HepG2 (cell line): ENCODE data around the gene DNPH1. TPM values are rescaled to one million over a fixed set of nuclear protein-coding genes. Genes with fewer than 3 reads are reported as not detected.

Experiments
- ATF7-NPFF ChIP-seq: sonication (generic); formaldehyde crosslinking; IDR thresholded peaks from 2 replicates; pipeline ENCODE4 v1.8.1; 2023; ENCODE audit warnings: mild to moderate bottlenecking, low read depth, missing genetic modification reagents, moderate library complexity
- FOXO4 ChIP-seq: sonication (generic); formaldehyde crosslinking; conservative IDR thresholded peaks from 2 replicates; pipeline ENCODE4 v1.8.1; 2023; ENCODE audit warnings: missing genetic modification reagents
- GLI4 ChIP-seq: sonication (generic); formaldehyde crosslinking; IDR thresholded peaks from 2 replicates; pipeline ENCODE4 v1.5.1; 2020; ENCODE audit warnings: missing genetic modification reagents, mild to moderate bottlenecking, moderate library complexity, borderline replicate concordance
- GPN1 ChIP-seq: sonication (generic); formaldehyde crosslinking; IDR thresholded peaks from 2 replicates; pipeline ENCODE4 v1.5.1; 2020; ENCODE audit warnings: missing genetic modification reagents, borderline replicate concordance
- HNF4G ChIP-seq, 2 experiments: sonication (generic) in 1 of 2; formaldehyde crosslinking in 1 of 2; IDR thresholded peaks; 2 replicates each; pipeline versions ENCODE4 v1.4.0 to v1.6.1; 2011 to 2020; ENCODE audit warnings: borderline replicate concordance in 2 of 2, low read depth in 2 of 2, mild to moderate bottlenecking in 2 of 2, low read length in 1 of 2, missing genetic modification reagents in 1 of 2, moderate library complexity in 1 of 2
- KDM4B ChIP-seq: sonication (generic); formaldehyde crosslinking; IDR thresholded peaks from 2 replicates; pipeline ENCODE4 v1.4.0; 2020; ENCODE audit warnings: missing genetic modification reagents
- MYC ChIP-seq: sonication (generic); formaldehyde crosslinking; IDR thresholded peaks from 2 replicates; pipeline ENCODE4 v1.9.0; 2021; ENCODE audit warnings: missing genetic modification reagents, borderline replicate concordance
- NCOA2 ChIP-seq: sonication (generic); formaldehyde crosslinking; IDR thresholded peaks from 2 replicates; pipeline ENCODE4 v1.8.0; 2022; ENCODE audit warnings: inconsistent platforms
- SP5 ChIP-seq: IDR thresholded peaks from 2 replicates; pipeline ENCODE4 v1.6.1; 2016; ENCODE audit warnings: low read depth, borderline replicate concordance
- SSRP1 ChIP-seq: IDR thresholded peaks from 2 replicates; pipeline ENCODE4 v1.6.1; 2016; ENCODE audit warnings: control low read depth
- WIZ ChIP-seq: sonication (generic); formaldehyde crosslinking; IDR thresholded peaks from 2 replicates; pipeline ENCODE4 v1.5.1; 2020; ENCODE audit warnings: mild to moderate bottlenecking, missing genetic modification reagents
- ZBTB10 ChIP-seq: sonication (generic); formaldehyde crosslinking; IDR thresholded peaks from 2 replicates; pipeline ENCODE4 v1.4.0; 2020; ENCODE audit warnings: missing genetic modification reagents, borderline replicate concordance
- ZNF136 ChIP-seq: sonication (generic); formaldehyde crosslinking; IDR thresholded peaks from 2 replicates; pipeline ENCODE4 v1.8.1; 2022; ENCODE audit warnings: low read depth, mild to moderate bottlenecking, moderate library complexity, missing genetic modification reagents
- ZNF251 ChIP-seq: sonication (generic); formaldehyde crosslinking; IDR thresholded peaks from 2 replicates; pipeline ENCODE4 v1.9.0; 2021; ENCODE audit warnings: mild to moderate bottlenecking, missing genetic modification reagents
- ZNF317 ChIP-seq: sonication (generic); formaldehyde crosslinking; IDR thresholded peaks from 2 replicates; pipeline ENCODE4 v1.5.0; 2020; ENCODE audit warnings: mild to moderate bottlenecking, missing genetic modification reagents
- ZNF354B ChIP-seq: sonication (generic); formaldehyde crosslinking; IDR thresholded peaks from 2 replicates; pipeline ENCODE4 v1.8.0; 2022; ENCODE audit warnings: mild to moderate bottlenecking, missing genetic modification reagents
- ZNF496 ChIP-seq: sonication (generic); formaldehyde crosslinking; IDR thresholded peaks from 2 replicates; pipeline ENCODE4 v1.8.1; 2023; ENCODE audit warnings: mild to moderate bottlenecking, moderate library complexity, missing genetic modification reagents; ENCODE audit not compliant: insufficient replicate concordance
- ZNF619 ChIP-seq: sonication (generic); formaldehyde crosslinking; IDR thresholded peaks from 2 replicates; pipeline ENCODE4 v1.4.0; 2020; ENCODE audit warnings: mild to moderate bottlenecking, missing genetic modification reagents
- ZNF644 ChIP-seq: IDR thresholded peaks from 2 replicates; pipeline ENCODE4 v1.6.1; 2016; ENCODE audit warnings: low read depth
- ZNF703 ChIP-seq: sonication (generic); formaldehyde crosslinking; IDR thresholded peaks from 2 replicates; pipeline ENCODE4 v1.5.1; 2020; ENCODE audit warnings: missing genetic modification reagents, mild to moderate bottlenecking, moderate library complexity, borderline replicate concordance
- ZSCAN31 ChIP-seq: sonication (generic); formaldehyde crosslinking; IDR thresholded peaks from 2 replicates; pipeline ENCODE4 v1.5.0; 2020; ENCODE audit warnings: low read depth, mild to moderate bottlenecking, missing genetic modification reagents
- polyA plus RNA-seq, 8 experiments: library from polyadenylated mRNA; depleted of rRNA in 3 of 8; stranded (reverse) in 7 of 8; unstranded in 1 of 8; fragments of >200 nt; fragmentation: Illumina TruSeq in 4 of 8; extraction: Trizol in 4 of 8; gene quantifications; 2 replicates each; pipeline versions ENCODE4 v1.2.1 to v1.2.3, GENCODE V29; 2011 to 2016; ENCODE audit warnings: low read depth in 4 of 8, missing spikeins in 1 of 8, mixed read lengths in 1 of 8; ENCODE audit not compliant: insufficient read depth in 1 of 8
- total RNA-seq, 5 experiments: library from RNA; depleted of rRNA; stranded (reverse); fragments of >200 nt; fragmentation: Illumina TruSeq; extraction: Trizol; gene quantifications; 2 replicates each; pipeline ENCODE4 v1.2.3, GENCODE V29; 2016; ENCODE audit warnings: low read depth in 1 of 5
- TF ChIP-seq, protein P1 (sequence below): IDR thresholded peaks from 2 replicates; pipeline ENCODE4 v1.6.1; 2016; ENCODE audit warnings: missing compliant biosample characterization, missing genetic modification reagents, borderline replicate concordance
- TF ChIP-seq, protein P2 (sequence below): sonication (generic); formaldehyde crosslinking; IDR thresholded peaks from 2 replicates; pipeline ENCODE4 v1.5.1; 2020; ENCODE audit warnings: missing genetic modification reagents, mild to moderate bottlenecking, borderline replicate concordance

DNPH1 gene
- total and polyA plus RNA-seq, 2 of the 13 experiments (the other 11 are each of a cell fraction or from before 2014, with no cell fraction given): 56.5 to 75.1 TPM

- TF ChIP-seq SSRP1 (CRISPR knock-in tag) (no peak), ZNF619 (CRISPR knock-in tag) (peak; percentile 58; the same call in 1 of the 2 replicates), GPN1 (CRISPR knock-in tag) (no peak), ZBTB10 (CRISPR knock-in tag) (peak; percentile 88), MYC (CRISPR knock-in tag) (peak; percentile 97), ZNF136 (CRISPR knock-in tag) (no peak), ZSCAN31 (CRISPR knock-in tag) (peak; percentile 92), KDM4B (CRISPR knock-in tag) (no peak), HNF4G (IDR thresholded peaks at IDR 0.05; ENCODE audit: borderline replicate concordance, low read depth, low read length) (peak; percentile 23; the same call in 1 of the 2 replicates), HNF4G (CRISPR knock-in tag; IDR thresholded peaks at IDR 0.05; ENCODE audit: borderline replicate concordance, low read depth) (peak; percentile 41; the same call in 1 of the 2 replicates), NCOA2 (CRISPR knock-in tag) (no peak; the same call in 1 of the 2 replicates), WIZ (CRISPR knock-in tag) (0 out of 2 replicates have a peak, but pooled peaks have one; percentile 18), ZNF703 (CRISPR knock-in tag) (no peak), ZNF251 (CRISPR knock-in tag) (no peak), ZNF354B (CRISPR knock-in tag) (peak; percentile 96), ZNF317 (CRISPR knock-in tag) (no peak), ZNF644 (CRISPR knock-in tag) (0 out of 2 replicates have a peak, but pooled peaks have one; percentile 59), SP5 (no peak), ZNF496 (CRISPR knock-in tag) (no peak), ATF7-NPFF (peak; percentile 98), FOXO4 (no peak), GLI4 (peak; percentile 20; the same call in 1 of the 2 replicates)
- TF ChIP-seq, protein P1, sequence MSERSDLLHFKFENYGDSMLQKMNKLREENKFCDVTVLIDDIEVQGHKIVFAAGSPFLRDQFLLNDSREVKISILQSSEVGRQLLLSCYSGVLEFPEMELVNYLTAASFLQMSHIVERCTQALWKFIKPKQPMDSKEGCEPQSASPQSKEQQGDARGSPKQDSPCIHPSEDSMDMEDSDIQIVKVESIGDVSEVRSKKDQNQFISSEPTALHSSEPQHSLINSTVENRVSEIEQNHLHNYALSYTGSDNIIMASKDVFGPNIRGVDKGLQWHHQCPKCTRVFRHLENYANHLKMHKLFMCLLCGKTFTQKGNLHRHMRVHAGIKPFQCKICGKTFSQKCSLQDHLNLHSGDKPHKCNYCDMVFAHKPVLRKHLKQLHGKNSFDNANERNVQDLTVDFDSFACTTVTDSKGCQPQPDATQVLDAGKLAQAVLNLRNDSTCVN (CRISPR knock-in tag): 0 out of 2 replicates have a peak, but pooled peaks have one; percentile 50
- TF ChIP-seq, protein P2, sequence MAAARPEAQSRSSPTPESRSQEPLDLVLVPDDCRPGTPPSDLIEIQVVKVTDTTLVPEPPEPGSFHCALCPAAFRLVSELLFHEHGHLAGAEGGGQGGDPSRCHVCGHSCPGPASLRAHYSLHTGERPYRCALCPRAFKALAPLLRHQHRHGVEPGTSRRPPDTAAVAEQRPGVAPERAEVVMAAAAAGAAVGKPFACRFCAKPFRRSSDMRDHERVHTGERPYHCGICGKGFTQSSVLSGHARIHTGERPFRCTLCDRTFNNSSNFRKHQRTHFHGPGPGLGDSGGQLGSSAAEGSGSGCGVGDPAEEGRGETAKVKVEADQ (CRISPR knock-in tag): no peak; the same call in 1 of the 2 replicates
Measured at GRCh38 chr6:43228951-43229802, at the start of gene DNPH1 (continued).
